HG03342 (cell line): Measurements from ENCODE around the gene FANCD2.
"Not testable (repeated sequence)": the region's sequence is repeated elsewhere in the genome, so short reads cannot be mapped to it uniquely, and the experiment has no call there.

Source experiments
- ATAC-seq: cut with Tn5 transposase; IDR thresholded peaks from one replicate; pipeline ENCODE4 v1.9.1; 2021; ENCODE audit warnings: mild to moderate bottlenecking, moderate library complexity; ENCODE audit not compliant: unreplicated experiment

Gene FANCD2

DNA sequence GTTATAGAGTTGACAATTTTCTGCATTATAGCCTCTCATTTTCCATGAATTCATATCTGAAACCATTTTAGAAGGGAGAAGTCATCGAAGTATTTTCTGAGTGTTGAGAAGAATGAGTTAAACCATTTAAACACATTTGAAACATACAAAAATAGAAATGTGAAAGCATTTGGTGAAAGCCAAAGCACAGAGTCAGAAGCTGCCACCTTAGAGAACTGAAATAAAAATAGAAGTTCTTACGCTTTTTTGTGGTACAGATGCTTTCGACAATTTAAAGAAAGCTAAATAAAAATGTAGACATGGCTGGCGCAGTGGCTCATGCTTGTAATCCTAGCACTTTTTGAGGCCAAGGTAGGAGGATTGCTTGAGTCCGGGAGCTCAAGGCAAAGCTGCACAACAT lies 72.8 kb downstream of the FANCD2 start:
- ATAC-seq, result no peak

DNA sequence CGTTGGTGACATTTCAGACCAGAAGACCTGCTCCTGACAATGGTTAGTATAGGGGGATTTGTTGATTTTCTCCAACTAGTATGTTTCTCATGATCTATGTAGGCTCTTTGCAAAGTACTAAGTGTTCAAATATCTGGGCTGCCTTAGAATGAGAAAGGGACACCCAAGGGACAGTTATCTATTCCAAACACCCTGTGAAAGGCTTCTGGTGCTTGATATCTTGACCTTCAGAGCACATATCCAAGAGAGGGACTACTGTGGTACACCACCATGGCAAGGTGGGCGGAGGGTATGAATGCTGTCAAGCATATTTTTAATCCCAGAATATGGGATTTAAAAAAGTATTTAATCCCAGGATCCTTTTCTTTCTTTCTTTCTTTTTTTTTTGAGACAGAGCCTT lies 80.7 kb downstream of the FANCD2 start:
- ATAC-seq, result no peak

- ATAC-seq, result no peak
These were observed 81.9 kb downstream of the FANCD2 start, which contains the start of gene FANCD2OS for GRCh38 chr3:10108091-10108490. Gene FANCD2OS (minus strand): TSS chr3:10108255. CDS start chr3:10104774, 3,481 bp downstream.

- peak; percentile 95 for ATAC-seq
These were observed 89.3 kb downstream of the FANCD2 start, which contains the start of gene BRK1 for GRCh38 chr3:10115326-10116137. Gene BRK1 (plus strand): TSS chr3:10115675. CDS start chr3:10115702, 27 bp downstream.

DNA sequence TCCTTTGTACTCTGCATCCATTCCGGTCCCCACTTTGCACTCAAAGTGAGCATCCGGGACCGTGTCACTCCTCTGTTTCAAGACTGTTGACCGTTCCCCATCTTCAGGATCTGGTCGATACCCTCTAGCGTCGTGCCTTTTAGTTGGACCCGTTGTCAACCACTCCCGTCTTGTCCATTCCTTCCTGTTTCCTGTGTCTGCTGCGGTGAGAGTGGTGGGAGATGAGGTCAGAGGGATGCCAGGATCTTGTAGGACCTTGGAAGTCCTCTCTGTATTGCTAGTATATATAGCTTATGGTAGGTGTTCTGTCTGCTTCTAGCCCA lies 89.9 kb downstream of the FANCD2 start:
- peak; percentile 27 for ATAC-seq

GRCh38 chr3:10116928-10117327 lies 90.7 kb downstream of the FANCD2 start:
- no peak for ATAC-seq

- no peak for ATAC-seq
These were observed 93.1 kb downstream of the FANCD2 start for GRCh38 chr3:10119376-10119775.

GRCh38 chr3:10121064-10121463 lies 94.8 kb downstream of the FANCD2 start:
- no peak for ATAC-seq

DNA sequence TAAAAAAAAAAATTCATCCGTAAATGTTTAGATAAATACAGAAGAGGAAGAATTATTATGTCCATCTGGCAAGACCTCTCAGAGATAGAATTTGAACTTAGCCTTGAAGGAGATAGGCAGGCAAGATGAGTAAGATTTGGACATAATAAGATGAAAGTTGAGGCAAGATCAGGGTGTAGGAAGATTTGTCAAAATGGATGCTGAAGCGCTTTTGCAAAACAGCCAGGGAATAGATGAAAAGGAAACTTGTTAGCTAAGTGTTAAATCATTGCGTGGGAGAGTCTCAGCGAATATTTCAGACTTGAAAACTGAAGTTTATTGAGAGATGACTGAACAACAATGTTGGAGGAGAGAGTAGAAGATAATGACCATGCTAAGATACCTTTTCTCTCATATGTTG lies 96.5 kb downstream of the FANCD2 start:
- no peak for ATAC-seq

DNA sequence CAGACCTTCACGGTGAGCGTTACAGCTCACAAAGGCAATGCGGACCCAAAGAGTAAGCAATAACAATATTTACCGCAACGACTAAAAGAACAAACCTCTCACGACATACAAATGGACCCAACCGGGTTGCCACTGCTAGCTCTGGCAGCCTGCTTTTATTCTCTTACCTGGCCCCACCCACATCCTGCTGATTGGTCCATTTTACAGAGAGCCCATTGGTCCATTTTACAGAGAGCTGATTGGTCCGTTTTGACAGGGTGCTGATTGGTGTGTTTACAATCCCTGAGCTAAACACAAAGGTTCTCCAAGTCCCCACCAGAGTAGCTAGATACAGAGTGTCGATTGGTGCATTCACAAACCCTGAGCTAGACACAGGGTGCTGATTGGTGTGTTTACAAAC lies 109.6 kb downstream of the FANCD2 start:
- not testable (repeated sequence) for ATAC-seq

DNA sequence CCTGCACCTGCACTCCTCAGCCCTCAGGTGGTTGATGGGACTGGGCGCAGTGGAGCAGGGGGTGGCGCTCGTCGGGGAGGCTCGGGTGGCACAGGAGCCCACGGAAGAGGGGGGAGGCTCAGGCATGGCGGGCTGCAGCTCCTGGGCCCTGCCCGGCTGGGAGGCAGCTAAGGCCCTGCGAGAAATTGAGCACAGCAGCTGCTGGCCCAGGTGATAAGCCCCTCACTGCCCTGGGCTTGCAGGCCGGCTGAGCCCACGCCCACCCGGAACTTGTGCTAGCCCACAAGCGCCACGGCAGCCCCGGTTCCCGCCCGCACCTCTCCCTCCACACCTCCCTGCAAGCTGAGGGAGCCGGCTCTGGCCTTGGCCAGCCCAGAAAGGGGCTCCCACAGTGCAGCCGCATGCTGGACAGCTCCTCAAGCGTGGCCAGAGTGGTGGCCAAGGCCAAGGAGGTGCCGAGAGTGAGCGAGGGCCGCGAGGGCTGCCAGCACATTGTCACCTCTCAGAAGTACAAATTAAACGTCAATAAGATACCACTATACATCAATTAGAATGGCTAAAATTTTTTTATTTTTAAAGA lies 110.3 kb downstream of the FANCD2 start:
- ATAC-seq, result no peak

DNA sequence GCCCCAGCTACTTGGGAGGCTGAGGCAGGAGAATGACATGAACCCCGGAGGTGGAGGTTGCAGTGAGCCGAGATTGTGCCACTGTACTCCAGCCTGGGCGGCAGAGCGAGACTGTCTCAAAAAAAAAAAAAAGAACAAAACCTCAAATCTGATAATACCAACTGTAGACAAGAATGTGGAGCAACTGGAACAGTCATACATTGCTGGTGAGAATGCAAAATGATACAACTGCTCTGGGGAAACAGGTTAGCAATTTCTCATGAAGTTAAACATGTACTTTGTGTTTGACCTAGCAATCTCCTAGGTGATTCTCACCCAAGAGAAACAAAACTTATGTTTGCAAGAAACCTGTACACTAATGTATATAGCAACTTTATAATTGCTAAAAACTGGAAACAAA lies 110.9 kb downstream of the FANCD2 start:
- no peak for ATAC-seq

- ATAC-seq, result no peak
These were observed 114.8 kb downstream of the FANCD2 start for GRCh38 chr3:10140996-10141546.

DNA sequence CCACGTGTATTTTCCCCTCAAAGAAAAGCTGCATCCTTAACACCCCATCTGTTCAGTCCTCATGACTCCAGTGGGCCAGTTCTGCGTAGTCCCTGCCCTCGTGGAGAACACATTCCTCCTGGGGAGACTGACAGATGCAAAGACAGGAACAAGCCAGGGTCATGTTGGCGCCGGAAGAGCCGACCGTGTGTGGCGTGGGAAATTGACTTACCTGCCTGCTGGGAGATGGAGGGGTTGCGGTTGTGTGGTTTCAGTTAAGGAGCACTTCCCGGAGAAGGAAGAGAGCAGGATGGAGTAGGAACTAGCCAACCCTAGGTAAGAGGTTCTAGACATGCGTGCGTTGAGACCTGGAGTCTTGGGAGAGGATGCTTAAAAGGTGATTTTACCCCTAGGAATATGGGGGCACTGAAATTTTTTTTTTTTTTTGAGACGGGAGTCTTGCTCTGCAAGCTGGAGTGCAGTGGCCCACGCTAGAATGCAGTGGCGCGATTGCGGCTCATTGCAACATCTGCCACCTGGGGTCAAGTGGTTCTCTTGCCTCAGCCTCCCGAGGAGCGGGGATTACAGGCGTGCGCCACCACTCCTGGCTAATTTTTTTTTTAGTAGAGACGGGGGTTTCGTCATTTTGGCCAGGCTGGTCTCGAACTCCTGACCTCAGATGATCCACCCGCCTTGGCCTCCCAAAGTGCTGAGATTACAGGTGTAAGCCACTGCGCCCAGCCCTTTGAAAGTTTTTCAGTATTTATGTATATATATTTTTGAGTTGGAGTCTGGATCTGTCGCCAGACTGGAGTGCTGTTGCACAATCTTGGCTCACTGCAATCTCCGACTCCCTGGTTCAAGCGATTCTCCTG lies 116.7 kb downstream of the FANCD2 start:
- no peak for ATAC-seq

DNA sequence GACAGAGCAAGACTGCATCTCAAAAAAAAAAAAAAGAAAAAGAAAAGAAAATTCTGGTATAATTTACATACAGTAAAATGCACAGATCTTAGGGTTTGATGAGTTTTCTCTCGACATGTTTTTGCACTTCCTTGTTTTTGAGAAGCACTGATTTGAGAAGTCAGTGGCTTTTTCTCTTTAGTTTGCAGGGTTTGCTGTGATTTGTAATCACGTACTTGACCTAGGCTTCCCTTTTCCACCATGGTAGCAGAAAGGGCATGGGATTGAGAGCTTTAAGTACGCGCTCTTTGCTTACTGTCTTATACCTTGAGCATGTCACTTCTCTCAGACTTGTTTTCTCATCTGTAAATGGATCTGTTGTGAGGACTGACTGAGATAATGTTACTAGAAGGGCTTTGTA lies 119.4 kb downstream of the FANCD2 start:
- ATAC-seq, result no peak

GRCh38 chr3:10149226-10149625 lies 123.0 kb downstream of the FANCD2 start:
- ATAC-seq, result no peak

DNA sequence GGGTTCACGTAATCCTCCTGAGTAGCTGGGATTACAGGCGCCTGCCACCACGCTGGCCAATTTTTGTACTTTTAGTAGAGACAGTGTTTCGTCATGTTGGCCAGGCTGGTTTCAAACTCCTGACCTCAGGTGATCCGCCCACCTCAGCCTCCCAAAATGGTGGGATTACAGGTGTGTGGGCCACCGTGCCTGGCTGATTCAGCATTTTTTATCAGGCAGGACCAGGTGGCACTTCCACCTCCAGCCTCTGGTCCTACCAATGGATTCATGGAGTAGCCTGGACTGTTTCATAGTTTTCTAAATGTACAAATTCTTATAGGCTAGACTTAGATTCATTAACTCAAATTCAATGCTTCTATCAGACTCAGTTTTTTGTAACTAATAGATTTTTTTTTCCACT lies 124.8 kb downstream of the FANCD2 start:
- ATAC-seq, result no peak
